PC-9 (cell line): Measurements from ENCODE around the gene CAPN1. TPM values are rescaled to one million over a fixed set of nuclear protein-coding genes. Genes with fewer than 3 reads are reported as not detected.

ENCODE experiments used
- BruUV-seq: library from RNA; stranded (reverse); fragments of 400-500 nt; replicated peaks from 2 replicates; lab custom pipeline; 2021; lab: Mats Ljungman, UMichigan
- CTCF ChIA-PET: fragments of 300-600 bp; sonication (Branson Sonifier 250); formaldehyde crosslinking; loops from one replicate; lab custom pipeline; 2022; ENCODE audit warnings: antibody characterized with exemption; lab: Charles Lee
- POLR2A ChIA-PET: fragments of 300-600 bp; sonication (Branson Sonifier 250); formaldehyde crosslinking; loops from one replicate; lab custom pipeline; 2022; ENCODE audit warnings: antibody characterized with exemption; ENCODE audit not compliant: unreplicated experiment; lab: Charles Lee
- DNase-seq, 2 experiments: peaks; one replicate each; pipeline versions ENCODE4 v3.0.0 to v3.0.0-alpha.2; 2015 to 2022; ENCODE audit warnings: mixed read lengths in 1 of 2
- H2AFZ ChIP-seq: fragments of 200-600 bp; sonication (generic); 2 replicates; pipeline ENCODE4 v1.8.1; 2017; ENCODE audit warnings: antibody characterized with exemption
- H3F3A ChIP-seq: fragments of 200-600 bp; sonication (generic); 2 replicates; pipeline ENCODE4 v1.8.1; 2017; ENCODE audit warnings: antibody characterized with exemption, mild to moderate bottlenecking, low read depth; ENCODE audit not compliant: insufficient read depth
- H3K27ac ChIP-seq: fragments of 200-600 bp; sonication (generic); 2 replicates; pipeline ENCODE4 v1.6.1; 2016; ENCODE audit warnings: mixed run types
- H3K27me3 ChIP-seq: fragments of 200-600 bp; sonication (generic); 2 replicates; pipeline ENCODE4 v1.6.1; 2016; ENCODE audit warnings: low read depth, mixed run types; ENCODE audit not compliant: insufficient read depth
- H3K36me3 ChIP-seq: fragments of 200-600 bp; sonication (generic); 2 replicates; pipeline ENCODE4 v1.6.1; 2016; ENCODE audit warnings: low read depth, mixed run types
- H3K4me1 ChIP-seq: fragments of 200-600 bp; sonication (generic); replicated peaks from 2 replicates; pipeline ENCODE4 v1.6.1; 2016; ENCODE audit warnings: mixed run types; ENCODE audit not compliant: insufficient read depth
- H3K4me2 ChIP-seq: fragments of 200-600 bp; sonication (generic); 2 replicates; pipeline ENCODE4 v1.6.1; 2017; ENCODE audit warnings: mixed run types
- H3K4me3 ChIP-seq: fragments of 200-600 bp; sonication (generic); 2 replicates; pipeline ENCODE4 v1.6.1; 2016; ENCODE audit warnings: mixed run types
- H3K79me2 ChIP-seq: fragments of 200-600 bp; sonication (generic); 2 replicates; pipeline ENCODE4 v1.6.1; 2017; ENCODE audit warnings: low read depth, mixed run types
- H3K9me2 ChIP-seq: fragments of 200-600 bp; sonication (generic); 2 replicates; pipeline ENCODE4 v1.8.1; 2017; ENCODE audit warnings: mild to moderate bottlenecking; ENCODE audit not compliant: insufficient read depth
- H3K9me3 ChIP-seq: fragments of 200-600 bp; sonication (generic); 2 replicates; pipeline ENCODE4 v1.8.1; 2016; ENCODE audit warnings: low read depth; ENCODE audit not compliant: insufficient read depth
- H4K20me1 ChIP-seq: fragments of 200-600 bp; sonication (generic); 2 replicates; pipeline ENCODE4 v1.8.1; 2017; ENCODE audit not compliant: insufficient read depth
- CTCF ChIP-seq: fragments of 200-600 bp; sonication (generic); conservative IDR thresholded peaks from 2 replicates; pipeline ENCODE4 v1.6.1; 2017; ENCODE audit warnings: mixed run types, antibody characterized with exemption, mild to moderate bottlenecking, moderate library complexity
- EZH2 ChIP-seq: fragments of 200-600 bp; sonication (generic); IDR thresholded peaks from 2 replicates; pipeline ENCODE4 v1.8.0; 2017; ENCODE audit warnings: antibody characterized with exemption, low read depth
- intact Hi-C: fragments of 100-400 bp; cut with micrococcal nuclease; formaldehyde crosslinking; loops from one replicate; pipeline ENCODE4 v1.10.0; 2022; ENCODE audit not compliant: unreplicated experiment
- total RNA-seq: library from RNA; stranded (reverse); gene quantifications from 2 replicates; pipeline ENCODE4 v1.2.3, GENCODE V29; 2021

CAPN1 gene
- total RNA-seq, 1 experiment from 2014 or later = 559 TPM

GRCh38 chr11:65156256-65156655 is 25.5 kb upstream of the CAPN1 start:
- CTCF ChIA-PET = no interaction called here

GRCh38 chr11:65156926-65157325 is 24.8 kb upstream of the CAPN1 start:
- Histone ChIP-seq H3K9me2 (no peaks in the 10 kb centered on the region), H3K9me3 (no peaks in the 10 kb centered on the region), H4K20me1 (no peaks in the 10 kb centered on the region), H3K27me3 (no peaks in the 10 kb centered on the region), H3K79me2 (no peaks in the 10 kb centered on the region), H3K4me3 (no peak overlapping the region), H3K4me2 (no peak overlapping the region), H3K27ac (no peak overlapping the region), H3K4me1 (peaks cover 16% of the 10 kb centered on the region), H3K36me3 (no peaks in the 10 kb centered on the region), H2AFZ (no peak overlapping the region), H3F3A (peaks cover 28% of the 10 kb centered on the region)
- intact Hi-C loops = no loop called here
- CTCF ChIA-PET = no interaction called here
- no peak for DNase-seq
- BruUV-seq = no TSS peak
- POLR2A ChIA-PET = interaction anchor here (0.5 to 0.6 kb wide), 2 partner anchors 40 to 98 kb away, joined by 3 to 6 read pairs; partner anchors contain the start of gene ZNHIT2
- TF ChIP-seq CTCF = no peak
- TF ChIP-seq EZH2 = no peak

More at GRCh38 chr11:65156256-65156655, 25.5 kb upstream of the CAPN1 start:
- Histone ChIP-seq H3K9me2 (no peaks in the 10 kb centered on the region), H4K20me1 (no peaks in the 10 kb centered on the region), H3K27ac (no peak overlapping the region), H3K4me2 (no peak overlapping the region), H3K4me3 (no peak overlapping the region), H2AFZ (no peak overlapping the region), H3K4me1 (peaks cover 23% of the 10 kb centered on the region), H3F3A (peaks cover 35% of the 10 kb centered on the region), H3K36me3 (no peaks in the 10 kb centered on the region), H3K79me2 (no peaks in the 10 kb centered on the region), H3K27me3 (no peaks in the 10 kb centered on the region), H3K9me3 (no peaks in the 10 kb centered on the region)
- no peak for TF ChIP-seq EZH2
- no peak for DNase-seq
- POLR2A ChIA-PET = no interaction called here
- intact Hi-C loops = no loop called here
- BruUV-seq = no TSS peak

- Histone ChIP-seq H3K4me3 (no peak overlapping the region), H2AFZ (no peak overlapping the region), H3K4me2 (no peak overlapping the region), H3F3A (peaks cover 24% of the 10 kb centered on the region), H3K27me3 (no peaks in the 10 kb centered on the region), H3K9me3 (no peaks in the 10 kb centered on the region), H3K4me1 (peaks cover 12% of the 10 kb centered on the region), H3K27ac (no peak overlapping the region), H4K20me1 (no peaks in the 10 kb centered on the region), H3K9me2 (no peaks in the 10 kb centered on the region), H3K79me2 (no peaks in the 10 kb centered on the region), H3K36me3 (no peaks in the 10 kb centered on the region)
- CTCF ChIA-PET = interaction anchor here (0.6 kb wide), 1 partner anchor 88 kb away, joined by 4 read pairs; no protein-coding TSS in a partner anchor
- POLR2A ChIA-PET = interaction anchor here (0.5 to 0.6 kb wide), 2 partner anchors 40 to 97 kb away, joined by 3 to 6 read pairs; partner anchors contain the start of gene ZNHIT2
- intact Hi-C loops = no loop called here
- DNase-seq = no peak
- BruUV-seq = no TSS peak
- TF ChIP-seq CTCF = no peak
- no peak for TF ChIP-seq EZH2
Measured at GRCh38 chr11:65157336-65157735, 24.4 kb upstream of the CAPN1 start.

GRCh38 chr11:65159012-65159411 is 22.7 kb upstream of the CAPN1 start:
- no peak overlapping the region for H3K4me2 ChIP-seq

More at GRCh38 chr11:65159012-65159411, 22.7 kb upstream of the CAPN1 start:
- BruUV-seq = no TSS peak
- TF ChIP-seq EZH2 (no peak), CTCF (no peak)
- intact Hi-C loops = no loop called here
- H3K27me3 ChIP-seq = no peaks in the 10 kb centered on the region
- no peaks in the 10 kb centered on the region for H4K20me1 ChIP-seq
- H2AFZ ChIP-seq = no peak overlapping the region
- H3K36me3 ChIP-seq = no peaks in the 10 kb centered on the region
- H3K27ac ChIP-seq = no peak overlapping the region
- H3K79me2 ChIP-seq = no peaks in the 10 kb centered on the region
- no peaks in the 10 kb centered on the region for H3K9me3 ChIP-seq
- H3K9me2 ChIP-seq = no peaks in the 10 kb centered on the region
- H3K4me1 ChIP-seq = no peaks in the 10 kb centered on the region
- ChIA-PET CTCF (no interaction called here), POLR2A (no interaction called here)
- H3K4me3 ChIP-seq = no peak overlapping the region
- peaks cover 16% of the 10 kb centered on the region for H3F3A ChIP-seq
- no peak for DNase-seq
